HUES48 (cell line): ENCODE results near the gene TMC3.

Experiments used
- H3K27ac ChIP-seq: one replicate; pipeline ENCODE4 v1.7.0; 2013; ENCODE audit warnings: low read depth, low read length, inconsistent platforms
- H3K27me3 ChIP-seq: 2 replicates; pipeline ENCODE4 v1.6.1; 2013; ENCODE audit warnings: mild to moderate bottlenecking, low read length; ENCODE audit not compliant: control insufficient read depth, insufficient read depth
- H3K36me3 ChIP-seq: 2 replicates; pipeline ENCODE4 v1.6.1; 2013; ENCODE audit warnings: low read length; ENCODE audit not compliant: control insufficient read depth, insufficient read depth
- H3K4me1 ChIP-seq: 2 replicates; pipeline ENCODE4 v1.6.1; 2013; ENCODE audit warnings: mild to moderate bottlenecking, low read length; ENCODE audit not compliant: control insufficient read depth, insufficient read depth
- H3K4me3 ChIP-seq: 2 replicates; pipeline ENCODE4 v1.5.1; 2013; ENCODE audit warnings: mild to moderate bottlenecking, low read depth, low read length
- H3K9ac ChIP-seq: 2 replicates; pipeline ENCODE4 v1.6.1; 2013; ENCODE audit warnings: mild to moderate bottlenecking, low read depth, low read length, moderate library complexity
- H3K9me3 ChIP-seq: 2 replicates; pipeline ENCODE4 v1.6.1; 2013; ENCODE audit warnings: low read length; ENCODE audit not compliant: control insufficient read depth, insufficient read depth

The TMC3 gene

GRCh38 chr15:81407176-81407575 lies 33.2 kb upstream of the TMC3 start:
- Histone ChIP-seq H3K9me3 (no peaks in the 10 kb centered on the region), H3K27me3 (no peaks in the 10 kb centered on the region), H3K27ac (no peak overlapping the region), H3K4me3 (no peak overlapping the region), H3K9ac (no peak overlapping the region), H3K4me1 (peaks cover 6% of the 10 kb centered on the region), H3K36me3 (no peaks in the 10 kb centered on the region)

GRCh38 chr15:81400640-81401236 lies 26.7 kb upstream of the TMC3 start:
- no peaks in the 10 kb centered on the region for H3K27me3 ChIP-seq
- no peaks in the 10 kb centered on the region for H3K4me1 ChIP-seq
- no peak overlapping the region for H3K27ac ChIP-seq
- H3K9me3 ChIP-seq = no peaks in the 10 kb centered on the region
- no peak overlapping the region for H3K4me3 ChIP-seq
- H3K36me3 ChIP-seq = no peaks in the 10 kb centered on the region
- H3K9ac ChIP-seq = no peak overlapping the region

DNA sequence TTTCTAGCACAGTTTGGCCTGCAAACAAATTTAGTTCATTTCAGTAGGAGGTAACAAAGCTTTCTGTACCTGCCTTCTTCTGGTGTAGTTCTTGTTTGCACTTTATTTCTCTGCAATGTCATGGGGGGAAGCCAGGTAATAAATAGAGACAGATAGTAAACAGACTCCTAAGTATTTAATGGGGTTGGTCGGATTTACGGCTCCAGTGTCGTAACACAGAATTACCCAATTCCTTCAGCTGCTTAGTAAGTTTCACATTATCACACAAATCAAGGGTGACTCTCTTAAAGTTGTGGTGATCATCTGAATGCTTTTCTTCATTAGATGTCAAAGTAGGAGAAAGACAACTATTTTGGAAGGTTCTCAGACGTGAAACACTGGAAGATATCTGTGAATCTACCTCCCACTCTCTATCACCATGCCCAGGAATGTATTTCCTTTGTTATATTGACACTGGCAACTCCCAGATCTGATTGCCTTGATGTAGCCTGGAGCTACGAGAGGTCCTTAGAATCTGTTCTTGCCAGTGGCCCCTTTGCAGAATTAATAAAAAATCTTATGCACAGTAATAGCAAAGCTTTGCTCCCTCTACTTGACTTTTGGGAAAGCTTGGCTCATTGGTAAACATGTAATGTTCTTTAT lies 25.0 kb upstream of the TMC3 start:
- H3K27me3 ChIP-seq = no peaks in the 10 kb centered on the region; the same call in 1 of the 2 replicates
- no peak overlapping the region for H3K4me3 ChIP-seq
- H3K9ac ChIP-seq = no peak overlapping the region
- H3K9me3 ChIP-seq = no peaks in the 10 kb centered on the region
- H3K36me3 ChIP-seq = no peaks in the 10 kb centered on the region
- no peaks in the 10 kb centered on the region for H3K4me1 ChIP-seq
- H3K27ac ChIP-seq = no peak overlapping the region

DNA sequence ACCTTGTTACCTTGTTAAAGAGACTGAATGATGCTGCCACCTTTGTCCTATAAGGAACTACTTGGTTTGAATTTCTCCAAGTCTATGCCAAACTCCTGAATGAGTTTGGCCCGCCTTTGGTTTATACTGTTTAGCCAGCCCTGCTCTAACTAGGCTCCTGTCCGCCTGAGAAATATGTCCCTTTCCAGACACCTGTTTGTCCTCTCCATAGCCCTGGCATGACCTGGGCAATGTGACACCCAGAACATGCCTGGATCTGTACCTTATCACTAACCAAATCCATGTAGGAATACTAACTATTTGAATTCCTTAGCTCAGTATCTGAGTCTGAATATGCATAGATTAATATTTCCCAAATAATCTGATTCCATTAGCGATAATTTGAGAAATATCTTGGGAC lies 24.4 kb upstream of the TMC3 start:
- no peaks in the 10 kb centered on the region for H3K36me3 ChIP-seq
- no peak overlapping the region for H3K9ac ChIP-seq
- no peak overlapping the region for H3K27ac ChIP-seq
- H3K9me3 ChIP-seq = no peaks in the 10 kb centered on the region
- H3K4me3 ChIP-seq = no peak overlapping the region
- no peaks in the 10 kb centered on the region for H3K4me1 ChIP-seq
- no peaks in the 10 kb centered on the region; the same call in 1 of the 2 replicates for H3K27me3 ChIP-seq

- Histone ChIP-seq H3K27ac (no peak overlapping the region), H3K4me3 (no peak overlapping the region), H3K4me1 (no peaks in the 10 kb centered on the region), H3K27me3 (no peaks in the 10 kb centered on the region; the same call in 1 of the 2 replicates), H3K9ac (no peak overlapping the region), H3K36me3 (no peaks in the 10 kb centered on the region), H3K9me3 (no peaks in the 10 kb centered on the region)
Measured at GRCh38 chr15:81394603-81395002, 20.6 kb upstream of the TMC3 start.

DNA sequence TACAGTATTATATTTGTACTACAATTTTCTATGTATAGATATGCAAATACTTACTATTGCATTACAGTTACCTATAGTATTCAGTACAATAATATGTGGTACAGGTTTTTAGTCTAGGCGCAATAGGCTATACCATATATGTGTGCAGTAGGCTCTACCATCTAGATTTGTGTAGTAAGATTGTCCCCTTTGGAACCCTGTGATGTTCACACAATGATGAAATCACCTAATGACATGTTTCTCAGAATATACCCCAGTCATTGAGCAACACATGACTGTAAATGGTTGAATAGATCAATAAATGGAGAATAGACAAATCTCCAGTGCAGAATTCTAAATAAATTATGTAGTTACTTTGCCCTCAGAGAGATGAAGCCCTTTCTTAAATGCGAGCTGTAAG lies 17.6 kb upstream of the TMC3 start:
- no peak overlapping the region for H3K4me3 ChIP-seq
- no peaks in the 10 kb centered on the region for H3K36me3 ChIP-seq
- no peaks in the 10 kb centered on the region for H3K9me3 ChIP-seq
- no peaks in the 10 kb centered on the region; the same call in 1 of the 2 replicates for H3K27me3 ChIP-seq
- no peak overlapping the region for H3K27ac ChIP-seq
- H3K9ac ChIP-seq = no peak overlapping the region
- no peaks in the 10 kb centered on the region for H3K4me1 ChIP-seq

GRCh38 chr15:81388436-81388770 lies 14.4 kb upstream of the TMC3 start:
- Histone ChIP-seq H3K9ac (no peak overlapping the region), H3K4me3 (no peak overlapping the region), H3K27ac (no peak overlapping the region), H3K36me3 (no peaks in the 10 kb centered on the region), H3K9me3 (no peaks in the 10 kb centered on the region), H3K27me3 (no peaks in the 10 kb centered on the region), H3K4me1 (no peaks in the 10 kb centered on the region)

GRCh38 chr15:81387621-81388435 lies 13.8 kb upstream of the TMC3 start:
- H3K9me3 ChIP-seq = no peaks in the 10 kb centered on the region
- no peak overlapping the region for H3K4me3 ChIP-seq
- no peak overlapping the region for H3K9ac ChIP-seq
- no peaks in the 10 kb centered on the region for H3K27me3 ChIP-seq
- H3K4me1 ChIP-seq = no peaks in the 10 kb centered on the region
- H3K36me3 ChIP-seq = no peaks in the 10 kb centered on the region
- H3K27ac ChIP-seq = no peak overlapping the region

DNA sequence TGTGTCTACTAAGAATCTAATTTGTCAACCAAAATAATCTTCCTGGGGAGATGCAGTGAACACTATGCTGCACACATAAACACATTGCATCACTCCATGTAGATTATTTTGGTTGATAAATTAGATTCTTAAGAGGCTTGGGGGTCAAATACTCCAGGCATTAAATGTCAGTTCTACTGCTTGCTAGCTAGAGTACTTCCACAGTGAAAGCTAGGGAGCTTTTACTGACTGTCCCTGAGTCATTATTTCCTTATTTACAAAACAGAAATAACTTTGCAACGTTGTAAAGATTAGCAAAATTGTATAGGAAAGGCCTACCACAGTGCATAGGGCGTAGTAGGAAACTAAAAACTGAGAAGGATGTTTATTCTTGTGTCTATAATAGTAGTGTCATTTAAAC lies 12.9 kb upstream of the TMC3 start:
- Histone ChIP-seq H3K9me3 (no peaks in the 10 kb centered on the region), H3K27me3 (no peaks in the 10 kb centered on the region), H3K36me3 (no peaks in the 10 kb centered on the region), H3K4me3 (no peak overlapping the region), H3K27ac (no peak overlapping the region), H3K9ac (no peak overlapping the region), H3K4me1 (peaks cover under 1% of the 10 kb centered on the region)

GRCh38 chr15:81385721-81386076 lies 11.7 kb upstream of the TMC3 start:
- H3K27ac ChIP-seq = no peak overlapping the region
- peaks cover 10% of the 10 kb centered on the region for H3K4me1 ChIP-seq
- H3K27me3 ChIP-seq = no peaks in the 10 kb centered on the region
- no peaks in the 10 kb centered on the region for H3K9me3 ChIP-seq
- H3K4me3 ChIP-seq = no peak overlapping the region
- no peaks in the 10 kb centered on the region for H3K36me3 ChIP-seq
- no peak overlapping the region for H3K9ac ChIP-seq
